Measurements from ENCODE around the gene TIRAP. TPM values are rescaled to one million over a fixed set of nuclear protein-coding genes. Genes with fewer than 3 reads are reported as not detected.

The TIRAP gene
- total RNA-seq, 2 donors from 2014 or later: 6.3 to 7.4 TPM

GRCh38 chr11:126310992-126311310 is 28.1 kb downstream of the TIRAP start:
- H3K36me3 ChIP-seq: no peaks in the 10 kb centered on the region
- TF ChIP-seq CTCF (IDR thresholded peaks at IDR 0.05): no peak
- no peaks in the 10 kb centered on the region for H3K27me3 ChIP-seq
- no peak for DNase-seq (ENCODE audit: low spot score)
- H3K4me3 ChIP-seq: no peak overlapping the region
- no peaks in the 10 kb centered on the region for H3K9me3 ChIP-seq
- H3K27ac ChIP-seq: peak overlapping the region in 1 of 2 donors; percentile 2
- peaks cover 0 to 10% of the 10 kb centered on the region in 2 donors for H3K4me1 ChIP-seq

GRCh38 chr11:126311401-126312291 is 28.8 kb downstream of the TIRAP start:
- H3K9me3 ChIP-seq: no peaks in the 10 kb centered on the region
- no peaks in the 10 kb centered on the region for H3K36me3 ChIP-seq
- DNase-seq (ENCODE audit: low spot score): no peak
- no peak for TF ChIP-seq CTCF (IDR thresholded peaks at IDR 0.05)
- no peak overlapping the region for H3K4me3 ChIP-seq
- no peak overlapping the region for H3K27ac ChIP-seq
- peaks cover 0 to 10% of the 10 kb centered on the region in 2 donors for H3K4me1 ChIP-seq
- no peaks in the 10 kb centered on the region for H3K27me3 ChIP-seq

GRCh38 chr11:126312961-126313360 is 30.1 kb downstream of the TIRAP start:
- DNase-seq (ENCODE audit: low spot score): no peak
- no peak overlapping the region for H3K4me3 ChIP-seq
- no peak for TF ChIP-seq CTCF (IDR thresholded peaks at IDR 0.05)
- H3K36me3 ChIP-seq: no peaks in the 10 kb centered on the region
- no peaks in the 10 kb centered on the region for H3K9me3 ChIP-seq
- H3K27me3 ChIP-seq: no peaks in the 10 kb centered on the region
- H3K4me1 ChIP-seq: peaks cover 0 to 20% of the 10 kb centered on the region in 2 donors
- H3K27ac ChIP-seq: no peak overlapping the region

GRCh38 chr11:126313826-126314225 is 30.9 kb downstream of the TIRAP start:
- H3K27ac ChIP-seq: no peak overlapping the region
- H3K4me1 ChIP-seq: peaks cover 0 to 29% of the 10 kb centered on the region in 2 donors
- no peaks in the 10 kb centered on the region for H3K27me3 ChIP-seq
- H3K4me3 ChIP-seq: no peak overlapping the region
- no peaks in the 10 kb centered on the region for H3K9me3 ChIP-seq
- no peaks in the 10 kb centered on the region for H3K36me3 ChIP-seq
- no peak for TF ChIP-seq CTCF (IDR thresholded peaks at IDR 0.05)
- DNase-seq (ENCODE audit: low spot score): no peak

- H3K4me1 ChIP-seq: peaks cover 0 to 41% of the 10 kb centered on the region in 2 donors
- H3K9me3 ChIP-seq: no peaks in the 10 kb centered on the region
- no peak for DNase-seq (ENCODE audit: low spot score)
- no peaks in the 10 kb centered on the region for H3K27me3 ChIP-seq
- H3K36me3 ChIP-seq: no peaks in the 10 kb centered on the region
- peak overlapping the region; percentile 77 to 88 for H3K27ac ChIP-seq
- no peak for TF ChIP-seq CTCF (IDR thresholded peaks at IDR 0.05)
- H3K4me3 ChIP-seq: no peak overlapping the region
Measured at GRCh38 chr11:126317432-126317755, 34.5 kb downstream of the TIRAP start.
